SK-N-MC (cell line): ENCODE data around the gene C4B.

Experiments
- EZH2 ChIP-seq: fragments of 200-600 bp; sonication (generic); IDR thresholded peaks from one replicate; pipeline ENCODE4 v1.6.1; 2017; ENCODE audit warnings: antibody characterized with exemption
- FOXP2 ChIP-seq: optimal IDR thresholded peaks from 2 replicates; pipeline ENCODE3; 2011; ENCODE audit warnings: mild to moderate bottlenecking, moderate library complexity; ENCODE audit not compliant: insufficient read depth; ENCODE audit errors: extremely low read length, control extremely low read depth
- POLR2AphosphoS5 ChIP-seq: IDR thresholded peaks from 2 replicates; pipeline ENCODE4 v1.6.1; 2012; ENCODE audit warnings: mild to moderate bottlenecking, low read depth, low read length, borderline replicate concordance

GRCh38 chr6:32068867-32069266, 54.3 kb downstream of the C4B start:
- TF ChIP-seq POLR2AphosphoS5 (no peak), EZH2 (no peak), FOXP2 (no peak)
